T-helper 1 cell treated with Interleukin-12 subunit alpha and Interleukin-12 subunit beta and Interleukin-4 antibody, amounts not matched to agents 30 ng/mL and 1 ng/mL, for 36 hours (primary cell): ENCODE measurements around the gene RPRD2. TPM values are rescaled to one million over a fixed set of nuclear protein-coding genes. Genes with fewer than 3 reads are reported as not detected.
"Not testable (repeated sequence)": the region's sequence is repeated elsewhere in the genome, so short reads cannot be mapped to it uniquely, and the experiment has no call there.

ENCODE experiments used
- intact Hi-C: fragments of 100-400 bp; cut with micrococcal nuclease; formaldehyde crosslinking; loops from one replicate; pipeline ENCODE4 v1.15.1; 2024
- total RNA-seq: library from RNA; stranded (reverse); gene quantifications from 2 replicates; pipeline ENCODE4 v1.2.3, GENCODE V29; 2022

Gene RPRD2
- total RNA-seq, 1 donor from 2014 or later = 30.3 TPM

DNA sequence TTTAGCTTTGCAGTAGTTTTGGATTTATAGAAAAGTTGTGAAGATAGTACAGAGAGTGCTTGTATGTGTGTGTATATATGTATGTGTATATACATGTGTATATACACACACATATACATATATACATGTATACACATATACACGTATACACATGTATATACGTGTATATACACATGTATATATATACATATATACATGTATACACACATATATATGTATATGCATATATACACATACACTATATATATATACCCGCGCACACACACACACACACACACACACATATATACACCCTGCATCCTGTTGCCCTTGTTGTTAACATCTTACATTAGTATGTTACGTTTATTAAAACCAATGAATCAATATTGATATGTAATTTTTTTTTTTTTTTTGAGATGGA, 24.3 kb downstream of the RPRD2 start:
- intact Hi-C loops = no loop called here

DNA sequence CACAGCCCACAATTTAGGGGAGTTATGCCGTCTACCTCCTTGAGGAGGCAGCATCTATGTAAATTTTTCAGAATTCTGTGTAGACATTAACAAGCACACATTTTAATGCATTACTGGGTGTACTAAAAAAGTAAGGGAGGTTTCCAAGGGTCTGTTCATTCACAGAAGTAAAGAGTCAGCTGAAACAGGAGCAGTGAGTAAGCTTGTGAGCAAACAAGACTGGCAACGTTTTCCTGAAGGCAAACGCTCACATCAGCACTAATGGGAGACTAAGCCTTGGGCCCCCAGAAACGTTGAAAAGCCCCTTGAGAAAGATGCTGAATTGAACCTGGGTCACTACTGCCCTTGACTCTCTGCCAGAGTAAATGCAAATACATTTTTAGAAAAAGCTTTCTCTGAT, 25.7 kb downstream of the RPRD2 start:
- intact Hi-C loops = no loop called here

DNA sequence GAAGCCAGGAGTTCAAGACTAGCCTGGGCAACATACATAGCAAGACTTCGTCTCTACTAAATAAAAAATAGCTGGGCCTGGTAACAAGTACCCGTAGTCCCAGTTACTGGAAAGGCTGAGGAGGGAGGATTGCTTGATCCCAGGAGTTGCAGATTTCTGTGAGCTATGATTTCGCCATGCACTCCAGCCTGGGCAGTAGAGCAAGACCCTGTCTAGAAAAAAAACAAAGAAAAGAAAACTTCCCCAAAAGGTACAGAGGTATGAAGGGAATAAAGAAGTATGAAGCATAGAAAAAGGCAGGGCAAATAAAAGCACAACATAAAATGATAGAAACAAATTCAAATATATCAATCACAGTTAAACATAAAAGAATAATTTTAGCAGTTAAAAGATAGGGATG, 28.7 kb downstream of the RPRD2 start:
- intact Hi-C loops = no loop called here

- intact Hi-C loops = not testable (repeated sequence)
Measured at GRCh38 chr1:150395115-150395514, 31.2 kb downstream of the RPRD2 start.

GRCh38 chr1:150397392-150398032, 33.6 kb downstream of the RPRD2 start:
- intact Hi-C loops = no loop called here

DNA sequence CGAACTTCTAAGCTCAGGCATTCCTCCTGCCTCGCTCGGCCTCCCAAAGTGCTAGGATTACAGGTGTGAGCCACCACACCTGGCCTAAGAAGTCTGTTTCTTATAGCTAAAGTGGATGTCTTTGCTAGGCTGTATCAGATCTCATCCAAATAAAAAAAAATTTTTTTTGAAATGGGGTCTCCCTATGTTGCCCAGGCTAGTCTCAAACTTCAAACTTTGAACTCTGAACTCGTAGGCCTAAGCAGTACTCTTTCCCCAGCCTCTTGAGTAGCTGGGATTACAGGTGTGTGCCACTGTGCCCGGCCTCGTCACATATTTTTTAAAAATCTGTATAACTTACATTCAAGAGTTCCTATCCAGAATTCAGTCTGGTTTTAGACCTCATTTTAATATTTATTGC, 40.5 kb downstream of the RPRD2 start:
- intact Hi-C loops = no loop called here

GRCh38 chr1:150405660-150406059, 41.7 kb downstream of the RPRD2 start:
- intact Hi-C loops = no loop called here

- intact Hi-C loops = no loop called here
Measured at GRCh38 chr1:150406483-150406882, 42.5 kb downstream of the RPRD2 start.

DNA sequence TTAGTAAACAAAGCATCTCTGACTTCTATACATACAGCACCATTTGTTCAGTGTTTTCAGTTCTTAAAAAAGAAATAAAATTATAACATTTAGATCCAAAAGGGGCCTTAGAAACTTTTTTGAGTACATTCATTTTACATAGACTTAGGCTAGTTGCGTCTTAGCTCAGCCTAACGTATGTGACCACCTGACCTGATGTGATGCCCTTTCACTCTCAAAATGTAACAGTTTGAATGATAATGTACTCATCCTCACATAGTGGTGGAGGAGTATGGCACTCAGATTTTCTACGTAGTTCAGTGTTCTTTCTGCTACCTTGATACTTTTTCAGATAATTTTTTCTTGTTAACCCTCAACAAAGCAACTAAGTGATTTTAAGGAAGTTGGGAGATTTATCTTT, 43.4 kb downstream of the RPRD2 start:
- intact Hi-C loops = no loop called here

- intact Hi-C loops = no loop called here
Measured at GRCh38 chr1:150408800-150409199, 44.9 kb downstream of the RPRD2 start.

DNA sequence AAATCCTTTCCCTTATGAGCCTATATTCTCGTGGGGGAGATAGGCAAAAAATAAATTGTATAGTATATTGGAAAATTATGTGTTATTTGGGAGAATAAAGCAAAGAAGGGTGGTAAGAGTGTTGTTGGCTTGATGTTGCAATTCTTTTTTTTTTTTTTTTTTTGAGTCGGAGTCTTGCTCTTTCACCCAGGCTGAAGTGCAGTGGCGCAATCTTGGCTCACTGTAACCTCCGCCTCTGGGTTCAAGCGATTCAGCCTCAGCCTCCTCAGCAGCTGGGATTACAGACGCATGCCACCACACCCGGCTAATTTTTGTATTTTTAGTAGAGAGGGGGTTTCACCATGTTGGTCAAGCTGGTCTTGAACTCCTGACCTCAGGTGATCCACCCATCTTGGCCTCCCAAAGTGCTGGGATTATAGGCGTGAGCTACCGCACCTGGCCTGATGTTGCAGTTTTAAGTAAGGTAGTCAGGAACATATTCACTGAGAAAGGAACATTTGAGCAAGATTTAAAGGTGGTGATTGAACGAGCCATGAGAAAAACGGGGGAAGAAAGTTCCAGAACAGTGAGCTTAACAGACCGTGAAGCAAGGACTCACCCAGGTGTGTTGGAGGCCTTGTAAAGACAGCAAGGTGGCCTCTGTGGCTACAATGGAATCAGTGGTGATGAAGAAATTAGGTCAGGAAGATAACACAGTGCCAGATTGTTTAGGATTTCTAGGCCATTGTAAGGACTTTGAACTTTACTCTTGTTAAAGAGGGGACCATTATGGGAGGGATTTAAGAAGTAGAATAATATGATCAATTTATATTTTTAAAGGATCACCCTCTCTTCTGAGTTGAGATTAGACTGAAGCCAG, 45.8 kb downstream of the RPRD2 start:
- intact Hi-C loops = no loop called here

DNA sequence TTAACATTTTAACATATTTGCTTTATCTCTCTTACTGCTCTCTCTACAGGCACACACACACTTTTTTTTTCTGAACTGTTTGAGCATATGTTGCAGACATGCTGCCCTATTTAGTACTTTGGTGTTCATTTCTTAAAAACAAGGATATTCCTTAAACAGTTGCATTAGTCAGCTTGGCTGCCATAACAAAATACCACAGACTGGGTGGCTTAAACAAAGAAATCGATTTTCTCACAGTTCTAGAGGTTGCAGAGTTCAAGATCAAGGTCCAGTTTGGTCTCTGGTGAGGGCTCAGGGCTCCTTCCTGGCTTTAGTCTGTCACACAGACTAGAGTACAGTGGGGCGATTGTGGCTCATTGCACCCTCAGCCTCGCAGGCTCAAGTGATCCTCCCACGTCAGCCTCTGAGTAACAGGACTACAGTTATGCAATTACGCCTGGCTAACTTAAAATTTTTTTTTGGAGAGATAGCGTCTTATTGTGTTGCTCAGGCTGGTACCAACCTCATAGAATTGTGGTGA, 46.7 kb downstream of the RPRD2 start:
- intact Hi-C loops = no loop called here

- intact Hi-C loops = no loop called here
Measured at GRCh38 chr1:150414592-150414991, 50.6 kb downstream of the RPRD2 start.

- intact Hi-C loops = no loop called here
Measured at GRCh38 chr1:150415800-150416199, 51.9 kb downstream of the RPRD2 start.

DNA sequence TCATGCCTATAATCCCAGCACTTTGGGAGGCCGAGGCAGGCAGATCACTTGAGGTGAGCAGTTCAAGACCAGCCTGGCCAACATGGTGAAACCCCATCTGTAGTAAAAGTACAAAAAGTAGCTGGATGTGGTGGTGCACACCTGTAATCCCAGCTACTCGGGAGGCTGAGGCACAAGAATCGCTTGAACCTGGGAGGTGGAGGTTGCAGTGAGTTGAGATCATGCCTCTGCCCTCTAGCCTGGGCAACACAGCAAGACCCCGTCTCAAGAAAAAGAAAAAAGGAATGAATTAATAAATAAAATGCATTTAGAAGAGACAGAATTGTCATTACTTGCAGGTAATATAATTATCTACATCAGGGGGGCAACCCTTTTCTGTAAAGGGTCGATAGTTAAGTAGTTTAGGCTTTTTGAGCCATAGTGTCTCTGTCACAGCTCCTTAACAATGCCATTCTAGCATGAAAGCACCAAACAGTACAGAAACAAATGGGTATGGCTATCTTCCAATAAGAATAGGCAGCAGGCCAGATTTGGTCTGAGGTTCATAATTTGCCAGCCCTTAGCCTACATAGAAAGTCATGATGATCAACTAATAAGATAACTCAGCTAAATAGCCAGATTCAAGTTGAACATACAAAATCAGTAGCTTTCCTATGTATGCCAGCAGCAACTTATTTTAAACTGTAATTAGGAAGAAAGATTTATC, 56.8 kb downstream of the RPRD2 start:
- intact Hi-C loops = no loop called here

- intact Hi-C loops = no loop called here
Measured at GRCh38 chr1:150422541-150422940, 58.6 kb downstream of the RPRD2 start.

GRCh38 chr1:150429805-150430204, 65.9 kb downstream of the RPRD2 start:
- intact Hi-C loops = loop anchor here (1.0 kb wide), 1 partner anchor 175 kb away; no protein-coding TSS in a partner anchor

DNA sequence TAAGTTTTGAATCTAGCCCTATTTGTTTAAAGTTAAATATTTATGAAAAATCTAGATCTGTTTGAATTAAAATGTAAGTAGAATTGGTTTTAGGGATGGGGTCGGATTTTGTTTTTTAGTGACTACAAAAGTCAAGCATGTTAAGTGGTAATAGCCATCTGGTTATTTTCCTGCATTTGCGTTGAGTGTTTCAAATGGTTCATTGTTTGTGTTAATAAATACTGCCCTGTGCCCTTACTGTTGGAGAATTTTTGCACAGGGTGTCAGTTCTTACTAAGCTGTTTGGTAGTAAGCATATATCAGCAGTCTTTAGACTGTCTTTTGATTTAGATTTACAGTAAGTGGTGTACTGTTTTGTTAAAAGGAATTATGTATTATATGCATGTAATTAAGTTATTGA, 77.2 kb downstream of the RPRD2 start:
- intact Hi-C loops = no loop called here

- intact Hi-C loops = no loop called here
Measured at GRCh38 chr1:150444232-150444631, 80.3 kb downstream of the RPRD2 start.

- intact Hi-C loops = no loop called here
Measured at GRCh38 chr1:150456146-150456647, 92.2 kb downstream of the RPRD2 start.

DNA sequence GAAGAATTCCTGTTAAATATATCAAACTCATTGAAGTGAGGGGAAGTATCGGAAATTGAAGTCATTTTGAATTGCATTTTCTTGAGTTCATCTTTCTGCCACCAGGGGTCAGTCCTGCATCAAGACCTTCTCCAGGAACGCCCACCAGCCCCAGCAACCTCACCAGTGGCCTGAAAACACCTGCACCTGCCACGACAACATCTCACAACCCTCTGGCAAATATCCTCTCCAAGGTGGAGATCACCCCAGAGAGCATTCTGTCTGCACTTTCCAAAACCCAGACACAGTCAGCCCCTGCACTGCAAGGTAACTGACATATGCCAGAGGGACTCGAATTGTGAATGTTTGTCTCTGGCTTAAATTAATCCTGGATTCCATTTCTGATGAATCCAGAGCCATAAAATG, 100.5 kb downstream of the RPRD2 start:
- intact Hi-C loops = loop anchor here (1.0 to 2.0 kb wide), 8 partner anchors 42 to 515 kb away; partner anchors contain the start of gene FALEC

GRCh38 chr1:150466964-150467363, 103.0 kb downstream of the RPRD2 start:
- intact Hi-C loops = no loop called here
